Lower leg skin (tissue), 3 donors: ENCODE data around the gene NUBP1.

Experiments used
- CTCF ChIP-seq, 3 donors: fragments of 450-650 bp; IDR thresholded peaks; one replicate each; pipeline ENCODE4 v1.5.1; 2016; ENCODE audit warnings: antibody characterized with exemption in 3 of 3, mild to moderate bottlenecking in 3 of 3, moderate library complexity in 2 of 3
- POLR2A ChIP-seq, 2 donors: fragments of 450-650 bp; IDR thresholded peaks; one replicate each; pipeline ENCODE4 v1.6.1; 2016 to 2017; ENCODE audit warnings: antibody characterized with exemption in 2 of 2, mild to moderate bottlenecking in 1 of 2, moderate library complexity in 1 of 2

GRCh38 chr16:10741844-10742243 lies 1.8 kb upstream of the NUBP1 start:
- TF ChIP-seq POLR2A (IDR thresholded peaks at IDR 0.05) (no peak), CTCF (IDR thresholded peaks at IDR 0.05) (no peak)
